ENCODE measurements around the gene FNDC4. TPM values are rescaled to one million over a fixed set of nuclear protein-coding genes. Genes with fewer than 3 reads are reported as not detected.

The FNDC4 gene
- total RNA-seq, 1 donor from 2014 or later, result 7.3 TPM

- peaks cover 2% of the 10 kb centered on the region for H3K36me3 Mint-ChIP-seq (ENCODE audit: low read depth, unreplicated experiment)
- H2AFZ ChIP-seq (ENCODE audit: low read depth, low read length), result no peak overlapping the region
- no peak for DNase-seq (ENCODE audit: low read depth)
- peaks cover 4% of the 10 kb centered on the region for H3K9me3 Mint-ChIP-seq (ENCODE audit: unreplicated experiment)
- no peak overlapping the region for H3K4me3 Mint-ChIP-seq (ENCODE audit: unreplicated experiment)
- H3K27me3 ChIP-seq (ENCODE audit: insufficient read depth, low read length), result no peaks in the 10 kb centered on the region
- peaks cover 17% of the 10 kb centered on the region for H3K27me3 Mint-ChIP-seq (ENCODE audit: low read depth, unreplicated experiment)
- H3K4me1 ChIP-seq (ENCODE audit: insufficient read depth, low read length), result peaks cover 17% of the 10 kb centered on the region
- no peak overlapping the region for H3K27ac ChIP-seq (ENCODE audit: low read depth, low read length)
- no peak overlapping the region for H3K27ac Mint-ChIP-seq (ENCODE audit: unreplicated experiment)
- H3K4me2 ChIP-seq (ENCODE audit: low read length), result no peak overlapping the region
- no peak overlapping the region for H3K4me3 ChIP-seq (ENCODE audit: insufficient read depth, low read depth, low read length)
- H3K9ac ChIP-seq (ENCODE audit: low read length), result no peak overlapping the region
- H3K36me3 ChIP-seq (ENCODE audit: insufficient read depth, low read length), result no peaks in the 10 kb centered on the region
- H4K20me1 ChIP-seq (ENCODE audit: insufficient read depth, low read length), result no peaks in the 10 kb centered on the region
- no peaks in the 10 kb centered on the region for H3K4me1 Mint-ChIP-seq (ENCODE audit: low read depth, unreplicated experiment)
- peaks cover 10% of the 10 kb centered on the region for H3K79me2 ChIP-seq (ENCODE audit: insufficient read depth, low read length)
- no peaks in the 10 kb centered on the region for H3K9me3 ChIP-seq (ENCODE audit: insufficient read depth, low read depth, low read length)
- FAIRE-seq, result no peak
- no peak for TF ChIP-seq CTCF (IDR thresholded peaks at IDR 0.05; ENCODE audit: insufficient read depth, low read depth, low read length)
- no peak for TF ChIP-seq EZH2 (IDR thresholded peaks at IDR 0.05; ENCODE audit: insufficient read depth, low read length)
These were observed 2.4 kb downstream of the FNDC4 start for GRCh38 chr2:27492557-27492956.

DNA sequence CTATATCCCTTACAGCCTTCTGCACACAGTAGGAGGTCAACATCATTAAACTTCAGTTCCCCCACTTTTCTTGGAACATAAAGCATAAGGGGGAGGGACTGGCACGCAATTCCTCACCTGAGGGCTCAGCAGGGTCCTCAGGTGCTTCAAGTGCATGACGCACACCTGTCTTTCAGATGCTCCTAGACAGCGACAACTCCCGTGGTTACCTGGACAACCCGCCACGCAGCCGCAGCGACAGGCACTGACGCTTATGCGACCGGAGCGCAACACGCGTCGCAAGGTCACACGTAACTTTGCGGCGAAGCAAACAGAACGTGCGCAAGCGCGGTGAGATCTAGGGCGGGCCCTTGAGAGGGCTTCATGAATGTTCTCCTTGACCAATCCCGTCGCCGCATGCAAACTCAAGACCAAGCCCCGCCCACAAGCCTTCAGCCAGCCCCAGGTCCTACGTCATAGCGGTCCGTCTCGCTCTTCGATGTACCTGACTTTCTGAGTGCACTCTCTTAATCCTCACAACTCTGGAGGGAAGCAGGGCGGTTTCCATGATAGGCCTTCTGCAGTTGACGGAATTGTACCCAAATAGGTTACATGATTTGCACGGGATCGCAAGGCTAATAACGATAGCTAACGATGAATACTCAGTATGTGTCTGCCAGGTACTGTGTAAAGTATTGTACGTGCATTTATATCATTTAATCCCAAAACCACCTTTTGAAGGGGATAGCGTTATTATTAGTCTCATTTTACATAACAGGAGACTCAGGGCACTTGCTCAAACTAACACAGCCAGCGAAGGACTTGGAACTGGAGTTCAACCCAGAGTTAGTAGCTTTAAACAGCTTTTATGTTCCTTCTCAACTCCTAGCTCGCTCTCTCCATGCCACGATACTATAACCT lies 5.3 kb downstream of the FNDC4 start, which contains the start of gene IFT172:
Gene IFT172, minus strand, starts transcription at position 246 of the 900 bp plus-strand sequence. Its CDS starts 90 bp downstream, at position 156.
- peak within 1 kb of the TSS; percentile 89 for H3K27ac Mint-ChIP-seq (ENCODE audit: unreplicated experiment)
- DNase-seq (ENCODE audit: low read depth) (peak; percentile 94), FAIRE-seq (peak; percentile 73)
- no peaks in the 10 kb centered on the region for H3K36me3 ChIP-seq (ENCODE audit: insufficient read depth, low read length)
- peak within 1 kb of the TSS; percentile 96 for H2AFZ ChIP-seq (ENCODE audit: low read depth, low read length)
- H3K27me3 ChIP-seq (ENCODE audit: insufficient read depth, low read length), result no peaks in the 10 kb centered on the region
- peaks cover 10% of the 10 kb centered on the region for H3K79me2 ChIP-seq (ENCODE audit: insufficient read depth, low read length)
- peak within 1 kb of the TSS; percentile 95 for H3K4me2 ChIP-seq (ENCODE audit: low read length)
- peaks cover 2% of the 10 kb centered on the region for H3K27me3 Mint-ChIP-seq (ENCODE audit: low read depth, unreplicated experiment)
- peak within 1 kb of the TSS; percentile 92 for H3K4me3 Mint-ChIP-seq (ENCODE audit: unreplicated experiment)
- H3K4me3 ChIP-seq (ENCODE audit: insufficient read depth, low read depth, low read length), result peak within 1 kb of the TSS; percentile 89
- H4K20me1 ChIP-seq (ENCODE audit: insufficient read depth, low read length), result no peaks in the 10 kb centered on the region
- H3K36me3 Mint-ChIP-seq (ENCODE audit: low read depth, unreplicated experiment), result peaks cover 2% of the 10 kb centered on the region
- no peaks in the 10 kb centered on the region for H3K4me1 Mint-ChIP-seq (ENCODE audit: low read depth, unreplicated experiment)
- H3K27ac ChIP-seq (ENCODE audit: low read depth, low read length), result peak within 1 kb of the TSS; percentile 66
- H3K4me1 ChIP-seq (ENCODE audit: insufficient read depth, low read length), result peaks cover 17% of the 10 kb centered on the region
- H3K9ac ChIP-seq (ENCODE audit: low read length), result peak within 1 kb of the TSS; percentile 83
- no peak for TF ChIP-seq EZH2 (IDR thresholded peaks at IDR 0.05; ENCODE audit: insufficient read depth, low read length)
- H3K9me3 ChIP-seq (ENCODE audit: insufficient read depth, low read depth, low read length), result no peaks in the 10 kb centered on the region
- peaks cover 1% of the 10 kb centered on the region for H3K9me3 Mint-ChIP-seq (ENCODE audit: unreplicated experiment)

- peak overlapping the region; percentile 95 for H3K4me2 ChIP-seq (ENCODE audit: low read length)
- TF ChIP-seq EZH2 (IDR thresholded peaks at IDR 0.05; ENCODE audit: insufficient read depth, low read length), result no peak
- TF ChIP-seq CTCF (IDR thresholded peaks at IDR 0.05; ENCODE audit: insufficient read depth, low read depth, low read length), result peak; percentile 6
- Mint-ChIP-seq H3K4me1 (ENCODE audit: low read depth, unreplicated experiment) (no peaks in the 10 kb centered on the region), H3K36me3 (ENCODE audit: low read depth, unreplicated experiment) (peaks cover 2% of the 10 kb centered on the region), H3K27me3 (ENCODE audit: low read depth, unreplicated experiment) (peaks cover 2% of the 10 kb centered on the region), H3K4me3 (ENCODE audit: unreplicated experiment) (peak overlapping the region; percentile 92), H3K27ac (ENCODE audit: unreplicated experiment) (peak overlapping the region; percentile 89), H3K9me3 (ENCODE audit: unreplicated experiment) (peaks cover 1% of the 10 kb centered on the region)
- peak overlapping the region; percentile 96 for H2AFZ ChIP-seq (ENCODE audit: low read depth, low read length)
- peak overlapping the region; percentile 89 for H3K4me3 ChIP-seq (ENCODE audit: insufficient read depth, low read depth, low read length)
- no peak for FAIRE-seq
- H3K27ac ChIP-seq (ENCODE audit: low read depth, low read length), result peak overlapping the region; percentile 66
- H3K9ac ChIP-seq (ENCODE audit: low read length), result peak overlapping the region; percentile 83
- peaks cover 12% of the 10 kb centered on the region for H3K4me1 ChIP-seq (ENCODE audit: insufficient read depth, low read length)
- H3K9me3 ChIP-seq (ENCODE audit: insufficient read depth, low read depth, low read length), result no peaks in the 10 kb centered on the region
- peak; percentile 28 for DNase-seq (ENCODE audit: low read depth)
- peaks cover 4% of the 10 kb centered on the region for H3K36me3 ChIP-seq (ENCODE audit: insufficient read depth, low read length)
- no peaks in the 10 kb centered on the region for H4K20me1 ChIP-seq (ENCODE audit: insufficient read depth, low read length)
- H3K27me3 ChIP-seq (ENCODE audit: insufficient read depth, low read length), result no peaks in the 10 kb centered on the region
- H3K79me2 ChIP-seq (ENCODE audit: insufficient read depth, low read length), result peaks cover 10% of the 10 kb centered on the region
These were observed 5.9 kb downstream of the FNDC4 start for GRCh38 chr2:27489118-27489497.

Data from astrocyte (in vitro differentiated cells and primary cell).